Measurements from ENCODE around the gene SC5D. TPM values are rescaled to one million over a fixed set of nuclear protein-coding genes. Genes with fewer than 3 reads are reported as not detected.
A peak's percentile ranks its signal among the peaks of the same experiment; 100 is the strongest.

SC5D gene
- total RNA-seq, 2 experiments from 2014 or later: 16.3 to 22.7 TPM

GRCh38 chr11:121268581-121268980 lies 24.0 kb upstream of the SC5D start:
- Mint-ChIP-seq H3K36me3 (no peaks in the 10 kb centered on the region), H3K4me1 (no peaks in the 10 kb centered on the region), H3K27me3 (peaks cover 57% of the 10 kb centered on the region), H3K27ac (no peak overlapping the region), H3K4me3 (no peak overlapping the region), H3K9me3 (ENCODE audit: low read depth) (no peaks in the 10 kb centered on the region)
- CTCF ChIA-PET: no interaction called here
- ATAC-seq (no peak), DNase-seq (no peak)

GRCh38 chr11:121270001-121270678 lies 22.4 kb upstream of the SC5D start:
- CTCF ChIA-PET: no interaction called here
- no peak overlapping the region for H3K27ac Mint-ChIP-seq
- H3K4me3 Mint-ChIP-seq: no peak overlapping the region
- DNase-seq (no peak), ATAC-seq (no peak)
- no peaks in the 10 kb centered on the region for H3K9me3 Mint-ChIP-seq (ENCODE audit: low read depth)
- peaks cover 55% of the 10 kb centered on the region for H3K27me3 Mint-ChIP-seq
- no peaks in the 10 kb centered on the region for H3K4me1 Mint-ChIP-seq
- H3K36me3 Mint-ChIP-seq: no peaks in the 10 kb centered on the region

GRCh38 chr11:121274332-121274991 lies 18.1 kb upstream of the SC5D start:
- CTCF ChIA-PET: no interaction called here
- Mint-ChIP-seq H3K27me3 (peaks cover 48% of the 10 kb centered on the region), H3K27ac (no peak overlapping the region), H3K36me3 (no peaks in the 10 kb centered on the region), H3K9me3 (ENCODE audit: low read depth) (peaks cover 4% of the 10 kb centered on the region), H3K4me1 (no peaks in the 10 kb centered on the region), H3K4me3 (no peak overlapping the region)
- no peak for ATAC-seq
- no peak for DNase-seq

GRCh38 chr11:121281698-121282097 lies 10.9 kb upstream of the SC5D start:
- Mint-ChIP-seq H3K9me3 (ENCODE audit: low read depth) (peaks cover 4% of the 10 kb centered on the region), H3K27ac (no peak overlapping the region), H3K4me3 (no peak overlapping the region), H3K27me3 (peaks cover 53% of the 10 kb centered on the region), H3K4me1 (peaks cover 3% of the 10 kb centered on the region), H3K36me3 (peaks cover 5% of the 10 kb centered on the region)
- DNase-seq: no peak
- CTCF ChIA-PET: interaction anchor here (1.4 kb wide), 1 partner anchor 11 kb away, joined by 4 read pairs; the partner anchor contains the start of gene SC5D
- ATAC-seq: no peak

- no peak for ATAC-seq
- CTCF ChIA-PET: interaction anchor here (1.4 kb wide), 1 partner anchor 10 kb away, joined by 4 read pairs; the partner anchor contains the start of gene SC5D
Observed at GRCh38 chr11:121282386-121282785, 10.2 kb upstream of the SC5D start.

GRCh38 chr11:121282886-121283502 lies 9.6 kb upstream of the SC5D start:
- peaks cover 3% of the 10 kb centered on the region for H3K4me1 Mint-ChIP-seq
- peaks cover 3% of the 10 kb centered on the region for H3K9me3 Mint-ChIP-seq (ENCODE audit: low read depth)
- CTCF ChIA-PET: interaction anchor here (1.4 kb wide), 1 partner anchor 9 kb away, joined by 4 read pairs; the partner anchor contains the start of gene SC5D
- no peak overlapping the region for H3K27ac Mint-ChIP-seq
- H3K36me3 Mint-ChIP-seq: peaks cover 5% of the 10 kb centered on the region
- DNase-seq: no peak
- ATAC-seq: no peak
- H3K27me3 Mint-ChIP-seq: peaks cover 51% of the 10 kb centered on the region
- H3K4me3 Mint-ChIP-seq: no peak overlapping the region

More at GRCh38 chr11:121282386-121282785, 10.2 kb upstream of the SC5D start:
- H3K27me3 Mint-ChIP-seq: peaks cover 55% of the 10 kb centered on the region
- H3K9me3 Mint-ChIP-seq (ENCODE audit: low read depth): peaks cover 4% of the 10 kb centered on the region
- no peak overlapping the region for H3K4me3 Mint-ChIP-seq
- H3K27ac Mint-ChIP-seq: no peak overlapping the region
- H3K36me3 Mint-ChIP-seq: peaks cover 5% of the 10 kb centered on the region
- DNase-seq: no peak
- H3K4me1 Mint-ChIP-seq: peaks cover 3% of the 10 kb centered on the region

- CTCF ChIA-PET: interaction anchor here (0.9 to 1.6 kb wide), 2 partner anchors 54 to 300 kb away, joined by 3 to 4 read pairs; no protein-coding TSS in a partner anchor
Observed at GRCh38 chr11:121291319-121291718, 1.3 kb upstream of the SC5D start.

GRCh38 chr11:121291896-121292494 lies 576 bp upstream of the SC5D start:
- Mint-ChIP-seq H3K27me3 (peaks cover 7% of the 10 kb centered on the region), H3K4me3 (peak overlapping the region; percentile 83), H3K27ac (peak overlapping the region; percentile 87), H3K9me3 (ENCODE audit: low read depth) (no peaks in the 10 kb centered on the region), H3K36me3 (peaks cover 8% of the 10 kb centered on the region), H3K4me1 (peaks cover 23% of the 10 kb centered on the region)
- no peak for DNase-seq
- CTCF ChIA-PET: interaction anchor here (0.7 to 1.6 kb wide), 6 partner anchors 10 to 299 kb away, joined by 3 to 4 read pairs (median 3); partner anchors contain the start of genes SORL1 and SORL1-AS1
- no peak for ATAC-seq

More at GRCh38 chr11:121291319-121291718, 1.3 kb upstream of the SC5D start:
- Mint-ChIP-seq H3K4me3 (no peak overlapping the region), H3K27me3 (peaks cover 10% of the 10 kb centered on the region), H3K36me3 (peaks cover 3% of the 10 kb centered on the region), H3K4me1 (peaks cover 20% of the 10 kb centered on the region), H3K27ac (no peak overlapping the region), H3K9me3 (ENCODE audit: low read depth) (no peaks in the 10 kb centered on the region)
- DNase-seq (no peak), ATAC-seq (no peak)

- ATAC-seq (no peak), DNase-seq (no peak)
- H3K4me1 Mint-ChIP-seq: peaks cover 23% of the 10 kb centered on the region
- H3K27ac Mint-ChIP-seq: peak overlapping the region; percentile 87
- no peaks in the 10 kb centered on the region for H3K9me3 Mint-ChIP-seq (ENCODE audit: low read depth)
- peaks cover 3% of the 10 kb centered on the region for H3K27me3 Mint-ChIP-seq
- H3K36me3 Mint-ChIP-seq: peaks cover 12% of the 10 kb centered on the region
- CTCF ChIA-PET: no interaction called here
- H3K4me3 Mint-ChIP-seq: peak overlapping the region; percentile 83
Observed at GRCh38 chr11:121293288-121293594, 670 bp downstream of the SC5D start.

GRCh38 chr11:121295246-121296029 lies 2.9 kb downstream of the SC5D start:
- peaks cover 17% of the 10 kb centered on the region for H3K36me3 Mint-ChIP-seq
- H3K27me3 Mint-ChIP-seq: no peaks in the 10 kb centered on the region
- ATAC-seq (no peak), DNase-seq (no peak)
- peaks cover 23% of the 10 kb centered on the region for H3K4me1 Mint-ChIP-seq
- H3K9me3 Mint-ChIP-seq (ENCODE audit: low read depth): peaks cover 2% of the 10 kb centered on the region
- no peak overlapping the region for H3K4me3 Mint-ChIP-seq
- CTCF ChIA-PET: no interaction called here
- H3K27ac Mint-ChIP-seq: no peak overlapping the region

GRCh38 chr11:121297872-121298271 lies 5.3 kb downstream of the SC5D start:
- Mint-ChIP-seq H3K36me3 (peaks cover 17% of the 10 kb centered on the region), H3K27me3 (no peaks in the 10 kb centered on the region), H3K4me1 (peaks cover 16% of the 10 kb centered on the region), H3K27ac (no peak overlapping the region), H3K4me3 (no peak overlapping the region), H3K9me3 (ENCODE audit: low read depth) (peaks cover 2% of the 10 kb centered on the region)
- no peak for DNase-seq
- ATAC-seq: no peak
- CTCF ChIA-PET: no interaction called here

GRCh38 chr11:121298774-121299173 lies 6.2 kb downstream of the SC5D start:
- CTCF ChIA-PET: no interaction called here
- DNase-seq (no peak), ATAC-seq (no peak)
- H3K36me3 Mint-ChIP-seq: peaks cover 21% of the 10 kb centered on the region
- H3K27me3 Mint-ChIP-seq: no peaks in the 10 kb centered on the region
- peaks cover 2% of the 10 kb centered on the region for H3K9me3 Mint-ChIP-seq (ENCODE audit: low read depth)
- H3K4me3 Mint-ChIP-seq: no peak overlapping the region
- no peak overlapping the region for H3K27ac Mint-ChIP-seq
- H3K4me1 Mint-ChIP-seq: peaks cover 14% of the 10 kb centered on the region

GRCh38 chr11:121299417-121299816 lies 6.8 kb downstream of the SC5D start:
- H3K27ac Mint-ChIP-seq: no peak overlapping the region
- H3K36me3 Mint-ChIP-seq: peaks cover 26% of the 10 kb centered on the region
- H3K4me1 Mint-ChIP-seq: peaks cover 11% of the 10 kb centered on the region
- ATAC-seq (no peak), DNase-seq (no peak)
- peaks cover 2% of the 10 kb centered on the region for H3K9me3 Mint-ChIP-seq (ENCODE audit: low read depth)
- CTCF ChIA-PET: no interaction called here
- no peaks in the 10 kb centered on the region for H3K27me3 Mint-ChIP-seq
- no peak overlapping the region for H3K4me3 Mint-ChIP-seq

All from activated CD8-positive, alpha-beta memory T cell treated with anti-CD3 and anti-CD28 coated beads, Interleukin-2, amount 10 ng/mL, durations not matched to agents 7 days and 5 days (primary cell).